OCI-LY7 (cell line): ENCODE results near the gene LAX1.

Experiments
- CTCF ChIP-seq: fragments of 200-600 bp; sonication (generic); conservative IDR thresholded peaks from 2 replicates; pipeline ENCODE4 v1.5.1; 2014; ENCODE audit warnings: mild to moderate bottlenecking, antibody characterized with exemption, low read length, moderate library complexity, mixed read lengths
- EZH2phosphoT487 ChIP-seq: fragments of 200-600 bp; sonication (generic); IDR thresholded peaks from 2 replicates; pipeline ENCODE4 v1.6.1; 2018; ENCODE audit warnings: low read depth, borderline replicate concordance, mild to moderate bottlenecking, mixed run types, antibody characterized with exemption, low read length, moderate library complexity, mixed read lengths

- TF ChIP-seq CTCF: no peak
- TF ChIP-seq EZH2phosphoT487: no peak
These were observed 33.1 kb downstream of the LAX1 start for GRCh38 chr1:203797948-203798655.
